GM10847 (cell line): ENCODE measurements around the gene IGF2BP2.

ENCODE experiments used
- POLR2A ChIP-seq: IDR thresholded peaks from 2 replicates; pipeline ENCODE4 v1.6.1; 2011; ENCODE audit not compliant: insufficient read length; ENCODE audit errors: extremely low read depth

Gene IGF2BP2

GRCh38 chr3:185823078-185824044, 1.5 kb downstream of the IGF2BP2 start:
- TF ChIP-seq POLR2A = no peak

- TF ChIP-seq POLR2A = no peak
Measured at GRCh38 chr3:185822221-185823000, 2.4 kb downstream of the IGF2BP2 start.

- TF ChIP-seq POLR2A = no peak
Measured at GRCh38 chr3:185820973-185821758, 3.7 kb downstream of the IGF2BP2 start.

DNA sequence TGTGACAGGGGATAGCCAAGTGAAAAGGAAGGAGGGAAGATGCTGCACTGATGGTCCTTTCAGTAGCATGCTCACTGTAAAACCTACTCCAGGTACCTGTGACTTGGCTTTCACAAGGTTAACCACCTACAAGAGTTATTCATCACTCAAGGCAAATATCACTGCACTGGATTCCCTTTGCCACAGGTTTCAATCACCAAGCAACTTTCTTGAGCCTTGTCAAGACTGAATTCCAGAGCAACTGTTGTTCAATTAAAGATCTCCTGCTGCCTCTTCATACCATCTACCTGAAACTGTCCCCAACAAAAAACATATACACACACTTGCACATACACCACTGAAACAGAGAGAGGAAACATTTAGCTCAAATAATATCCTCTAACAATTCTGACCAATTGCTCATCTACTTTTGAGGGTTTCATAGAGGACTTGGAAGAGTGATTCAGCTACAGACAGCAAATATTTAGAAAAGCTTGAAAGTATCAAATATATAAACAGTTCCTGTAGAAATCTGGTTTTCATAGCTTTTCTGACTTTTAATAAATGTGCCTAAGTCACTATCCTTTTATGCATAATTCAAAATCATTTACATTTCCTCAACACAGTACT, 6.5 kb downstream of the IGF2BP2 start:
- TF ChIP-seq POLR2A = no peak

DNA sequence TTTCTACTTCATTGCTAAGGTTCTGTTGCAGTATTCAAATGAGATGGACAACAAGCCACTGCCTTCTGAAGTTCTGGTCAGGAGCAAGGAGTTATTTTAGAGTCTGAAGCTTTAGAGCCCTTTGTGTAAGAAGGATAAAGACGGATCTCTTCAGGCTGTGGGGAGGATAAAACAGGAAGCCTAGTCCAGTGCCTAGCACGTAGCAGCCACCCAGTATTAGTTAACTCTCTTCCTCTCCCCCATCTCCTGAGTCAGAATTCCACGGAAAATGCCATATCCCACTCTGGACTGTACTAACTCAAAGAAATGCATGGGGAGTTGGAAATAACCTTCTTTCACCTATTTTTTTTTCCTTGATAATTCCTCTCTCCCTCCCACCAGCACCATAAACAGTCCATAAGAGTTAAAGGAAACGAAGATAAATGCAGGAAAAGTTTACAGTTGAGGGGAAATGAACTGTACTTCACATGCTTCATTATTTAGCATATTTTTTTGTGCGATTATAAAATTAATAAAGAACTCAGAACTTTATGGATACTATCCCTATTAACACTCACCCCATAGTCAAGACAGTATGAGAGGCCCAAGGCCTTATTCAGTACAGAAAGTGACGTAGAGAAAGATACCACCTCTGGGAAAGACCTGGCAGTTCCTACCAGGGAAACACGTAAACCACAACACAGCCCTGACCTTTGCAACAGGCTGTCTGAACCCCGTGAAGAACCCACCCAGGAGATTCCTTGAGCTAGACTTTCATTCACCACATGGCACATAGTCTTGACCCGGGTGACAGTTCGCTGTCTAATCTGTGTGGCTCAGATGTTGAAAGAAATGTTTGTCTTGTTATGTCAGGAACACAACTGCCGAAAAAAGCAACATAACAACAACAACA, 9.2 kb downstream of the IGF2BP2 start:
- TF ChIP-seq POLR2A = no peak

GRCh38 chr3:185813691-185814215, 11.1 kb downstream of the IGF2BP2 start:
- no peak for TF ChIP-seq POLR2A

- no peak for TF ChIP-seq POLR2A
Measured at GRCh38 chr3:185813205-185813604, 11.6 kb downstream of the IGF2BP2 start.

DNA sequence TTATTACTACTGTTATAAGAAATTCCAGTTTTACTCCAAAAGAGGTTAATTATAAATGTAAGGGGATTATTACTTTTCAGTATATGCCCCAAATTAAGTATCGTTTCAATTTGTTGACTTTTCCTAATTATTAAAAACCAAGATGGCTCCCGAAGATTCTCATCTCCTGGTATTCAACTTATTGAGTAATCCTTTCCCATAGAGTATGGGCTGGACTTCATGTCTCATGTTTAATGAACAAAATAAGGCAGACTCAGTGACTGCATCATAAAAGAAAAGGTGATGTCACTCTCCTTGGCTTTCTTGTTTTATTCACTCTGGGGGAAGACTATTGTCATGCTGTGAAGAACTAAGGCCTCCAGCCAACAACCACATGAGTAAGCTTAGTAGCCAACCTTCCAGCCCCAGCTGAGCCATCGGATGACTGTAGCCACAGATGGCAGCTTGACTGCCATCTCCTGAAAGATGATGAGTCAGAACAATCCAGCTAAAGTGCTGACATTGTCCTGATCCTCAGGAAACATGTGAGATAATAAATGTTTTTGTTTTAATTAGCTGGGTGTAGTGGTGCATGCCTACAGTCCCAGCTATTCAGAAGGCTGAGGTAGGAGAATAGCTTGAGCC, 17.3 kb downstream of the IGF2BP2 start:
- no peak for TF ChIP-seq POLR2A

DNA sequence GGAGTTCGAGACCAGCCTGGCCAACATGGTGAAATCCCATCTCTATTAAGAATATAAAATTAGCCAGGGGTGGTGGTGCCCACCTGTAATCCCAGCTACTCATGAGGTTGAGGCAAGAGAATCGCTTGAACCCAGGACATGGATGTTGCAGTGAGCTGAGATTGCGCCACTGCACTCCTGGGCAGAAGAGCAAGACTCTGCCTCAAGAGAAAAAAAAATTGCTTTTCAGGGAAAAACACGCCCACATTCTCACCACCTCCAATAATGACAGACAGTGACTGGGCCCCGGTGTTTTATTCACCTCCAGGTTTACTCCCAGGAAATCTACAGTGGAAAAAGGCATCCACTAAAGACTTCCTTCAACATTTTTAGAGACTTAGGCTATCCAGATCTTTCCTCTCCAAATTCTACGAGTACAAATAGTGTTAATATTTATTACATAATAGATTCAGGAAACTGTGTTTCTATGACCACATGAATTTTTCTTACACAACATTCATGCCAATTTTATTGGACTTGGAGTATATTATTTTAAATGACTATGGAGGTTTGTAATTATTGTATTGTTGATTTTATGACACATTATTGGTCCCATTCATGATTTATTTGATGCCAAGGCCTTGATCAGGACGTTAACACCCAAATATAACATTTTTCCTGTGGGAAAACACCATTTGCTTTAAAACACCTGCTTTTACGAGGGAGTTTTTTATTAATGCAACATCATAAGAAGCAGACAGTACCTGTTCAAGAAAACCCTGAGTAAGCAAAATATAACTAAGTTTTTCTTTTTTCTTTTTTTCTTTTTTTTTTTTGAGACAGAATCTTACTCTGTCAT, 26.6 kb downstream of the IGF2BP2 start:
- no peak for TF ChIP-seq POLR2A

- TF ChIP-seq POLR2A = no peak
Measured at GRCh38 chr3:185797108-185797881, 27.5 kb downstream of the IGF2BP2 start.

- TF ChIP-seq POLR2A = no peak
Measured at GRCh38 chr3:185796431-185797107, 28.3 kb downstream of the IGF2BP2 start.
